Measurements from ENCODE around the gene ELOVL6.

ELOVL6 gene

GRCh38 chr4:110184791-110185155 is 13.6 kb downstream of the ELOVL6 start:
- TF ChIP-seq CTCF (IDR thresholded peaks at IDR 0.05; ENCODE audit: insufficient read depth, missing control alignments) = no peak
- no peak for FAIRE-seq
- no peak for DNase-seq (ENCODE audit: insufficient read length, low spot score)

- no peak for TF ChIP-seq CTCF (IDR thresholded peaks at IDR 0.05; ENCODE audit: insufficient read depth, missing control alignments)
- DNase-seq (ENCODE audit: insufficient read length, low spot score) (no peak), FAIRE-seq (no peak)
Measured at GRCh38 chr4:110184140-110184790, 14.2 kb downstream of the ELOVL6 start.

GRCh38 chr4:110183643-110184042 is 14.8 kb downstream of the ELOVL6 start:
- DNase-seq (ENCODE audit: insufficient read length, low spot score) (no peak), FAIRE-seq (no peak)
- no peak for TF ChIP-seq CTCF (IDR thresholded peaks at IDR 0.05; ENCODE audit: insufficient read depth, missing control alignments)

GRCh38 chr4:110183058-110183457 is 15.4 kb downstream of the ELOVL6 start:
- no peak for TF ChIP-seq CTCF (IDR thresholded peaks at IDR 0.05; ENCODE audit: insufficient read depth, missing control alignments)
- DNase-seq (ENCODE audit: insufficient read length, low spot score) (no peak), FAIRE-seq (no peak)

GRCh38 chr4:110181890-110182289 is 16.5 kb downstream of the ELOVL6 start:
- DNase-seq (ENCODE audit: insufficient read length, low spot score) (no peak), FAIRE-seq (no peak)
- TF ChIP-seq CTCF (IDR thresholded peaks at IDR 0.05; ENCODE audit: insufficient read depth, missing control alignments) = no peak

GRCh38 chr4:110175634-110176033 is 22.8 kb downstream of the ELOVL6 start:
- DNase-seq (ENCODE audit: insufficient read length, low spot score) (no peak), FAIRE-seq (no peak)
- no peak for TF ChIP-seq CTCF (IDR thresholded peaks at IDR 0.05; ENCODE audit: insufficient read depth, missing control alignments)

- no peak for DNase-seq (ENCODE audit: insufficient read length, low spot score)
- FAIRE-seq = no peak
Measured at GRCh38 chr4:110172972-110173371, 25.4 kb downstream of the ELOVL6 start.

More at GRCh38 chr4:110172972-110173371, 25.4 kb downstream of the ELOVL6 start:
- TF ChIP-seq CTCF (IDR thresholded peaks at IDR 0.05; ENCODE audit: insufficient read depth, missing control alignments) = no peak

All from D721Med (cell line).